ENCODE results near the gene CCDC63.
A peak's percentile ranks its signal among the peaks of the same experiment; 100 is the strongest.

CCDC63 gene

GRCh38 chr12:110846615-110847566 is at the start of gene CCDC63:
Gene CCDC63, plus strand, starts transcription at chr12:110846987. Its CDS starts 5,968 bp downstream, at chr12:110852955.
- DNase-seq (ENCODE audit: low spot score), result no peak

GRCh38 chr12:110798461-110798860 is 48.3 kb upstream of the CCDC63 start:
- no peak for DNase-seq (ENCODE audit: low spot score)

- no peak for DNase-seq (ENCODE audit: low spot score)
These were observed 44.3 kb upstream of the CCDC63 start for GRCh38 chr12:110802489-110802888.

- no peak for DNase-seq (ENCODE audit: low spot score)
These were observed 42.4 kb upstream of the CCDC63 start for GRCh38 chr12:110804406-110804805.

DNA sequence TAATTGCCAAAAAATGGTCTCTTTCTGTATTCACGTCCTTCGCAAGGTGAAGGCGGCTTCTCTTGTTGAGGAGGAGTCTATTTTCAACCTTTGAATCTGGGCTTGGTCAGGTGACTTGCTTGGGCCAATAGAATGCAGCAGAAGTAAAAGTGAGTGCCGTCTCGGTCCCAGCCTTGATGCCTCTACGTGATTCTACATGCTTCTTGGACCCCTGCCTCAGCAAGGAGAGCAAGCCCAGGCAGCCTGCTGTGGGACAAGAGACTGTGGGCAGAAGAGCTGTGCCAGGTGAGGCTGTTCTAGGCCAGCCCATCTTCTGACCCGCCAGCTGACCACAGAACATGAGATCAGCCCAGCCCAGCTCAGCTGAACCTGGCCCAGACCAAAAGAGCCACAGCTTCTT is 39.1 kb upstream of the CCDC63 start:
- DNase-seq (ENCODE audit: low spot score), result no peak

- DNase-seq (ENCODE audit: low spot score), result no peak
These were observed 37.6 kb upstream of the CCDC63 start for GRCh38 chr12:110809149-110809548.

GRCh38 chr12:110811972-110812371 is 34.8 kb upstream of the CCDC63 start:
- no peak for DNase-seq (ENCODE audit: low spot score)

- no peak for DNase-seq (ENCODE audit: low spot score)
These were observed 33.5 kb upstream of the CCDC63 start for GRCh38 chr12:110813285-110813684.

DNA sequence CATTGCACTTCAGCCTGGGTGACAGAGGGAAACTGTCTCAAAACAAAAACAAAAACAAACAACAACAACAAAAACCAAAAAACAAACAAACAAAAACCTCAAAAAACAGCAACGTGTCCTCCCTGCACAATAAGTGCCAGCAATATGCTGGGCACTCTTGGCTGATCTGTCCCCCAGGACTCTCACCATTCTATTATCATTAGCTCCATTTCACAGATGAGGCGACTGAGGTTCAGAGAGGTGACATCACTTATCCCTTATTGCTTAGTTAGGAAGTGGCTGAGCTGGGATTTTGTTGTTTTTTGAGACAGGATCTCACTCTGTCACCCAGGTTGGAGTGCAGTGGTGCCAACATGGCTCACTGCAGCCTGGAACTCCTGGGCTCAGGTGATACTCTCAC is 33.0 kb upstream of the CCDC63 start:
- DNase-seq (ENCODE audit: low spot score), result no peak

DNA sequence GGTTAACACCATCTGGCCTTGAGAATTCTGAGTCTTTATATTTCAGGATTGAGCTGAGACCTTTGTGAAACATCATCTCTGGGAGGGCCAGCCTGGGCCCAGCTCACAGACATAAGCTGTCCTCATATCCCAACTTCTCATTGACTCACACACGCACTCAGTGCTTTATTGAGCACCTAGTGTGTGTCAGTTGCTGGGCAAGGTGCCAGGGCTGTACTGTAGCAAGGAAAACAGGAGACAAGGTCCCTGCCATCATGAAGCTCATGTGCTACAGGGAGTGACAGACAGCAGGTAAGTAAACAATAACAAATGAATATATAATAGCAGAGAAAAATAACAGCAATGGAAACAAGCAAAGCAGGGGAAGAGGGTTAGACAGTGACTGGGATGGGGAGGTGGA is 30.5 kb upstream of the CCDC63 start:
- DNase-seq (ENCODE audit: low spot score), result peak; percentile 51

- no peak for DNase-seq (ENCODE audit: low spot score)
These were observed 30.0 kb upstream of the CCDC63 start for GRCh38 chr12:110816779-110817178.

DNA sequence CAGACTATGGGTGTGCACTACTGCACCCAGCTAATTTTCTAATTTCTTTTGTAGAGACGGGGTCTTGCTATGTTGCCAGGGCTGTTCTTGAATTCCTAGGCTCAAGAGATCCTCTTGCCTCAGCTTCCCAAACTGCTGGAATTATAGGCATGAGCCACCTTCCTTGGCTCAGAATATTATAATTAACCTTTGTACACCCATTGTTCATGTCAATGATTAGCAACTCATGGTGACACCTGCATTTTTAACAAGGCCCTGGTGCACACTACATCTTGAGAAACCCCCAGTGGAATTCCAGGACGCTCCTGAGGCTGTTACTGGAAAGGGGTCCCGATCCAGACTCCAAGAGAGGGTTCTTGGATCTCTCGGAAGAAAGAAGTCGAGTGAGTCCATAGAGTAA is 28.3 kb upstream of the CCDC63 start:
- DNase-seq (ENCODE audit: low spot score), result no peak

- DNase-seq (ENCODE audit: low spot score), result no peak
These were observed 27.6 kb upstream of the CCDC63 start for GRCh38 chr12:110819150-110819549.

GRCh38 chr12:110819646-110820045 is 27.1 kb upstream of the CCDC63 start:
- DNase-seq (ENCODE audit: low spot score), result no peak

DNA sequence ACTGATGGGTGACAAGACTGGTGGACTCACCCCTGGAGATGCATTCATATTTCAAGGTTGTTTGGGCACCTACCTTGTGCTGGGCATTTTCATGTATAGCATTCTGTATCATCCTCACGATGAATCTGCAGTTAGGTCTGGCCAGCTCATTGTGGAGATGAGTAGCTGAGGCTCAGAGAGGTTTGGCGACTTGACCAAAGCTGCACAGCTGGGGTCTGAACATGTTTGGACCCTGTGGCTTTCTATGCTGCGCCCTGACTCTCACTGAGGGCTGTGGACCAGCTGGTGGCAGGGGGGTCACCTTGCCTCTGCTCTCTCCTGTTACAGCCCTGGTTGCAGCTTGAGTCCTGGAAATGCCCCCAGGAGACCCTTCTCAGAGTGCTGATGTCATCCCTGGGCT is 24.9 kb upstream of the CCDC63 start:
- DNase-seq (ENCODE audit: low spot score), result no peak

- DNase-seq (ENCODE audit: low spot score), result no peak
These were observed 23.9 kb upstream of the CCDC63 start for GRCh38 chr12:110822821-110823415.

DNA sequence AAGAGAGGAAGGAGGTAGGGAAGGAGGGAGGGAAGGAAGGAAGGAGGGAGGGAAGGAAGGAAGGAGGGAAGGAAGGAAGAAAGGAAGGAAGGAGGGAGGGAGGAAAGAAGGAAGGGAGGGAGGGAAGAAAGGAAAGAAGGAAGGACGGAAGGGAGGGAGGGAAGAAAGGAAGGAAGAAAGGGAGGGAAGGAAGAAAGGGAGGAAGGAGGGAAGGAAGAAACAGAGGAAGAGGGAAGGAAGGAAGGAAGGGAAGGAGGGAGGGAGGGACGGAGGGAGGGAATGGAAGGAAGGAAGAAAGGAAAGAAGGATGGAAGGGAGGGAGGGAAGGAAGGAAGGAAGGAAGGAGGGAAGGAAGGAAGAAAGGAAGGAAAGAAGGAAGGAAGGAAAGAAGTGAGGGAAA is 22.4 kb upstream of the CCDC63 start:
- DNase-seq (ENCODE audit: low spot score), result no peak

GRCh38 chr12:110825530-110825929 is 21.3 kb upstream of the CCDC63 start:
- no peak for DNase-seq (ENCODE audit: low spot score)

- peak; percentile 84 for DNase-seq (ENCODE audit: low spot score)
These were observed 20.1 kb upstream of the CCDC63 start for GRCh38 chr12:110826592-110827200.

DNA sequence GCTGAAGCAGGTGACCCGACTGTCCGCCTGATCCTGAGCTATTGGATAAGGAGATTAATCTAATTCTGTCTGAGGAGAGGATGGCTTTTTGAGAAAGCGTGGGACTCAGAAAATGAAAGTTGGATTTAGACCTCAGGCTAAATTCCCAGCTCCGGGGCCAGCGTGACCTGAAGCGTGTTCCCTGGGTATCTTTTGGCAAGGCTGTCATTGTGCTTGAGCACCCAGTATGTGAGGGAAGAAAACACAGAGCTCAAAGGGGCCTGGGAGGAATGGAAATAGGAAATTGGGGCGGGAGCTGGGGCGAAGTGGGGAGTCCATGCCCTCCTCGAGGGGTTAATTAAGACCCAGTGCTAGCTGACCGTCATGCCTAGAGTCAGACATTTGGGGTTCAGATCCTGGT is 17.5 kb upstream of the CCDC63 start:
- DNase-seq (ENCODE audit: low spot score), result no peak

DNA sequence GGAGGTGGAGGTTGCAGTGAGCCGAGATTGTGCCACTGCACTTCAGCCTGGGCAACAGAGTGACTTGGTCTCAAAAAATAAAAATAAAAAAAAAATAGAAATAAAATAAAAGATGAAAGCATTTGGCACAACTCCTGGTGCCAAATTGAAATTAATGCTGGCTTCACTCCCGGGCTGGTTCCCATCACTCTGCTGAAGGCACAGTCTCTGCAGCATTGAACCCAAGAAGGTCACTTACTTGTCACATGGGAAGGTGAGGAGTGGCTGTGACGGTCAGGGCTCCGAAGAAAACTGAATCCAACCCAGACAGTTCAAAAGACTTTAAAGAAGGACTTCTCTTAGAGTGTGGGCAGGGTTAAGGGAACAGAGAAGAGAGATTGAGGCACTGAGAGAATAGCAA is 10.5 kb upstream of the CCDC63 start:
- no peak for DNase-seq (ENCODE audit: low spot score)

DNA sequence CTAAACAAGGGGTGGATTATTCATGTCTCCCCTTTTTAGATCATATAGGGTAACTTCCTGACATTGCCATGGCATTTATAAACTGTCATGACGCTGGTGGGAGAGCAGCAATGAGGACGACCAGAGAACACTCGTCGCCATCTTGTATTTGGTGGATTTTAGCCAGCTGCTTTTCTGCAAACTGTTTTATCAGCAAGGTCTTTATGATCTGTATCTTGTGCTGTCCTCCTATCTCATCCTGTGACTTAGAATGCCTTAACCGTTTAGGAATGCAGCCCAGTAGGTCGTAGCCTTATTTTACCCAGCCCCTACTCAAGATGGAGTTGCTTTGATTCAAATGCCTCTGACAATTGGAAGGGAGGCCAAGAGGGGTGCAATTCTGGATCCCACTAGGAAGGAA is 5.8 kb upstream of the CCDC63 start:
- no peak for DNase-seq (ENCODE audit: low spot score)

DNA sequence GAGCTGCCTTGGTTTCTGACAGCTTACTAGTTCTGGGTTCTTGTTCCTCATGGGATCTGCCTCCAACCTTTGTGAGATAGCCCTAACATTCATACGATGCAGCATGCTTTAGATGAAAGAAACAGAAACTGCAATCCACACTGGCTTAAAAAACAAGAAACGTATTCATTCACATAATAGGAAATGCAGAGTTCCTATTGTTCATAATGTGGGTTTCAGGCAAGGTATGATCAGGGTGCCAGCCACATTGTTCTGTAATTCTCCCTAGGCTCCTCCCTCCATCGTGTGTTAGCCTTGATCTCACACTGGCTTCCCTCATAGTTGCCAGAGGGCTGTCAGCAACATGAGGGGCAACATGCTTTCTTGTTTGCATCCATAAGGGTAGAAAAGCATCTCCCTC is 2.7 kb upstream of the CCDC63 start:
- DNase-seq (ENCODE audit: low spot score), result no peak
